GM18505 (cell line): Measurements from ENCODE around the gene ALK.
"Not testable (repeated sequence)": the region's sequence is repeated elsewhere in the genome, so short reads cannot be mapped to it uniquely, and the experiment has no call there.

Source experiments
- ATAC-seq: cut with Tn5 transposase; IDR thresholded peaks from one replicate; pipeline ENCODE4 v1.9.1; 2021; ENCODE audit not compliant: unreplicated experiment
- POLR2A ChIP-seq: IDR thresholded peaks from 4 replicates; pipeline ENCODE4 v1.6.1; 2011; ENCODE audit warnings: borderline replicate concordance; ENCODE audit not compliant: insufficient read depth, insufficient read length; ENCODE audit errors: extremely low read depth

Gene ALK

GRCh38 chr2:29844713-29845326, 76.6 kb downstream of the ALK start:
- ATAC-seq = no peak
- TF ChIP-seq POLR2A = no peak

DNA sequence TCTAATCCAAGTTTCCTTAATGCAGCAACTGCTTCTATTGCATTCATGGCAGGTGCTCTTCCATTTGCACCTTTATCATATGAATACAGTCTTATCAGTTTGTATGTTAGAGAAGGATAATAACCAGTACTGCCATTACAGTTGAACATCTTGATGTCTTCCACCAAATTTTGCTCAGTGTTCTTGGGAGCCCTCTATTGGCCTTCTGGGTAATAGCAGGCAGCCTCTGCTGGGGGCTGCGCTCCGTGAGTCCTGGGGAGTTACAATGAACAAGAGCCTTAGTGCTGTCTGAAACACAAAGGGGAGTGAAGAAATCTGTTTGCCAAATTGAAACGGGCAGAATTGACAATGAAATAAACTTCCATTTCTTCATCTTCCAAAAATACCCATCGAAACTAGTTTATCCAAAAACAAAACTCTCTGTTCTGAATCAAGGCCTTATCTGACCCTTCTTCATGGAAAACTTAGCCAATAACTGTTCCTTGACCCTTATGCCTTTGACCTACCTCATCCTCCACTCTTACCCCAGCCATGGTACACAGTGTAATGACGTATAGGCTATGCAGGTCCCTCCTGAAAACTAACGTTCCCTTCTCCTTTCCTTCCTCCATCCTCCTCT, 79.9 kb downstream of the ALK start:
- ATAC-seq = no peak
- TF ChIP-seq POLR2A = no peak

- TF ChIP-seq POLR2A = no peak
- no peak for ATAC-seq
Measured at GRCh38 chr2:29839306-29839705, 82.1 kb downstream of the ALK start.

GRCh38 chr2:29837925-29838324, 83.5 kb downstream of the ALK start:
- no peak for TF ChIP-seq POLR2A
- ATAC-seq = no peak

GRCh38 chr2:29834624-29835023, 86.8 kb downstream of the ALK start:
- ATAC-seq = no peak
- no peak for TF ChIP-seq POLR2A

DNA sequence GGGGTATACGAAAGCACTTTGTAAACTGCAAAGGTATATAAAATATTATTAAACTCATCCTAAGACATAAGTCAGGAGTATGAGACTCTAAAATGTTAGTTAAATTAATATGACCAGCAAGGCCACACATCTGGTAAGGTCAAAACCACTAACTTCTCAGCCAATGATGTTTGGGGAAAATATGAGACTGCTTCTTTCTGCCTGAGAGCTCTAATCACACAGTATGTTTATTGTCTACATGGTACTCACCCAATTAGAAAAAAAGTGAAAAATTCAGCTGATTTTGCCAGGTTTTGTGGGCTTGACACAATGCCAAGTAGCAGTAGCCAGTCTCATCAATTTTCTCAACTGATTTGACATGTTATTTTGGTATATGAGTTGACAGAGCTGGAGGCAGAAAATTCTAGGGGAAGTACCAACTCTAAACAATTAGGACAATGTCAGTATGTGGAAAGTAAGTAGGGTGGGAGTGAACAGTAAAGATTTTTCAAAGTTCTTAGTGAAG, 87.3 kb downstream of the ALK start:
- no peak for TF ChIP-seq POLR2A
- ATAC-seq = no peak

DNA sequence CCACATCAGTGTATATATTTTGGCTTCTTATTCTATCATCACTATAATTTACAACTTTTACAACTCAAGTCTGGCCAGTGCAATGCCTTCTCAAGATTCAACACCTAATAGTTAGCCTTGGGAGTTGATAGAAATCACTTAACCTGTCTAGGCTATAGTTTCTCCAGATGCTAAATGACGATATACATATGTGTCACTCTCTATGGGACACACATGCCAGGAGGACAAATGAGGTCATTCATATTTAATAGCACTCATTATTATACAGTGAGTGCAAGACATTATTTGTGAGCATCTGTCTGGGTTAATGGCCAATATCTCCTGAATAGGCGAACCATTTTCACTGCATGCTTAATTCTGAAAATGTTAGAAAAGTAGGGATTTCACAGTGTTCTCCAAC, 89.8 kb downstream of the ALK start:
- no peak for TF ChIP-seq POLR2A
- ATAC-seq = no peak

DNA sequence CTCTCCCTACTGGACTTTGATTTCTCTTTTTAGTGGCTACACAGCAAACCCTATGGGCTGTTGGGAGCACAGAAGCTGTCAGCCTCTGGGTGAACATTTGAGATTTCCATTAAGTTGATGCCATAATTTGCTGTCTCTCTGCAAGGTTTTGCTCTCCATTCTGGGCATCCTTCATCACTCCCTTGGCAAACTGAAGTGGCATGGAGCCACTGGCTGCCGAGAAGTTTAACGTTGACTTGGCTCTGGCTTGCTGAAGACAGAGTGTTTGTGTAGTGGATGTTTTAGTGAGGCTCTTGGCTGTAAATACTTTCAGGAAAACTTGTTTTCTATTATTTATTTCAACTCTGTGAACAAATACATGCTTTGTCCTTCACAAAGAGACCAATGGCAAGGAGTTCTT, 91.5 kb downstream of the ALK start:
- ATAC-seq = no peak
- TF ChIP-seq POLR2A = no peak

GRCh38 chr2:29824145-29824544, 97.2 kb downstream of the ALK start:
- not testable (repeated sequence) for ATAC-seq

- no peak for ATAC-seq
- TF ChIP-seq POLR2A = no peak
Measured at GRCh38 chr2:29821591-29821990, 99.8 kb downstream of the ALK start.

- ATAC-seq = no peak
- TF ChIP-seq POLR2A = no peak
Measured at GRCh38 chr2:29819570-29819969, 101.8 kb downstream of the ALK start.

DNA sequence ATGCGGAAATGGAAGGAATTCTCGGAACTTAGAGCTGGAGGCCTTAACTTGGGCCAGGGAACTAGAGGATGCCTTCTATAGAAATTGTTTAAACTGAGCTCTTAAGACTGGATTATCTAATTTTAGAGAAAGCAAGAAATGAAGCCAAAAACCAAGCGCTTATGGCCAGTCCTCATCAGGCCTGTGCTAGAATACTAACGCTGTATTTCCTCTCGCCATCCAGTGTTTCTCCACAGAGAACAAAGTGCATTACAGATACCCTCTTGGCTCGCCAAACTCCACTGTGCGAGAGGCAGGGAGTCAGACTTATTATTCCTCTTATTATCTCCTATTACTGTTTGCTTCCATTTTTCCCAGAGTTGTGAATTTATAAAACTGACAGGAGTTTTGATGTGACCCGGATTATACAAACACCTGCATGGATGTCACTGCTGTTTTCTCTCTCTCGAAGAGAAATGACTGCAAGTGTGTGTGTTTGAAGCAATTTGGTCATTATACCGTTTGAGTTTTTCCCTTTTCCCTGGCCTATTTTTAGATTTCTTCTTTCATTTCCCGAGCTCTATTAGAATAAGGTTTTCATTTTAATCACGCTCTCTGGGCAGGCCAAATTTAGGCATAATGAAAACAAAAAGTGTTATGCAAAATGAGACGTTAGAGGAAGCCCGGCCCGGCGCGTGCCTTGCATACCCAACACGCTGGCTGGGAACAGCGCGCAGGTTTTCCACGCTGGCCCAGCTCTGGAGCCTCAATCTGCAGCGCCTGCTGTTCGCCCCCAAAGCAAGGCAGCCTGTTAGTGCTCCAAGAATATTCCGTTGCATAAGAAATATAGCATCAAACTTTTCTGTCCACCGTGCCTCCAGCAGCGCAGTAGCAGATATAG, 103.3 kb downstream of the ALK start:
- no peak for ATAC-seq
- no peak for TF ChIP-seq POLR2A

- TF ChIP-seq POLR2A = no peak
Measured at GRCh38 chr2:29817299-29817698, 104.1 kb downstream of the ALK start.

GRCh38 chr2:29816651-29817050, 104.7 kb downstream of the ALK start:
- no peak for TF ChIP-seq POLR2A
- ATAC-seq = no peak

More at GRCh38 chr2:29817299-29817698, 104.1 kb downstream of the ALK start:
- no peak for ATAC-seq

GRCh38 chr2:29811378-29811777, 110.0 kb downstream of the ALK start:
- no peak for ATAC-seq
- no peak for TF ChIP-seq POLR2A

DNA sequence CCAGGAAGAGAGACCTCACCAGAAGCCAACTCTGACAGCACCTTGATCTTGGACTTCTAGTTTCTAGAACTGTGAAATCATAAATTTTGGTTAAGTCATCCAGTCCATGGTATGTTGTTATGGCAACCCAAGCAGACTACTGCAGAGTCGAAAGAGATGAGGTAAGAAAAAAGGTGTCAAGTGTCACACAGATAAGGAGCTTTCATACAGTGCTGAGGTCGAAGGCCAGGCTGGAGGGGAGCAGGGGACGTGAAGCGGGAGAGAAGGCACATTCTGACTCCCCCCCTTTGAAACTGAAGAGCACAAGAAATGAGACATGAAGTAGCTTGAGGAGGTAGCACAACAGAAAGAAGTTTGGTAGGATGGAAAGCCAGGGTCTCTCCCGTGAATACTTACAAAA, 110.4 kb downstream of the ALK start:
- no peak for TF ChIP-seq POLR2A
- ATAC-seq = no peak
